ENCODE data around the gene ALPL.
A peak's percentile ranks its signal among the peaks of the same experiment; 100 is the strongest.

ALPL gene

DNA sequence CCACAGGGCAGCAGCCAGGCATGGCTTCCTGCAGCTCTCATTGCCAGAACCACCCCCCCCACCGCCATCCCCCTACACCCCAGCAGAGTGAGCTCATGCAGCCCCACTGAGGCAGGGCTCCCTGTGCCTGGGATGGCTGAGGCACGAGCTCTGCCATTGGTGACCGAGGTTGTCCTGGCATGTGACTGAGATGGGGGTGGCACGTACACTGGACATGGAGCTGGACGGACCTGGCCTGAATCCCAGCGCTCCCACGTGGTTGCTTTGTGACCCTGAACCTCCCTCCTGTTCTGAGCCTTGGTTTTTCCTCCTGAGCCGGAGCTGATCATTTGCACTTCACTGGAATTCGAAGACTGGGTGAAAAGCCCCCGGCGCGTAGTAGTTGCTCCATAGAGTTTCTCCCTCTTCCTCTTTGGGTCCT, 28.3 kb downstream of the ALPL start:
- H3K27ac ChIP-seq = no peak overlapping the region
- TF ChIP-seq, protein P1, sequence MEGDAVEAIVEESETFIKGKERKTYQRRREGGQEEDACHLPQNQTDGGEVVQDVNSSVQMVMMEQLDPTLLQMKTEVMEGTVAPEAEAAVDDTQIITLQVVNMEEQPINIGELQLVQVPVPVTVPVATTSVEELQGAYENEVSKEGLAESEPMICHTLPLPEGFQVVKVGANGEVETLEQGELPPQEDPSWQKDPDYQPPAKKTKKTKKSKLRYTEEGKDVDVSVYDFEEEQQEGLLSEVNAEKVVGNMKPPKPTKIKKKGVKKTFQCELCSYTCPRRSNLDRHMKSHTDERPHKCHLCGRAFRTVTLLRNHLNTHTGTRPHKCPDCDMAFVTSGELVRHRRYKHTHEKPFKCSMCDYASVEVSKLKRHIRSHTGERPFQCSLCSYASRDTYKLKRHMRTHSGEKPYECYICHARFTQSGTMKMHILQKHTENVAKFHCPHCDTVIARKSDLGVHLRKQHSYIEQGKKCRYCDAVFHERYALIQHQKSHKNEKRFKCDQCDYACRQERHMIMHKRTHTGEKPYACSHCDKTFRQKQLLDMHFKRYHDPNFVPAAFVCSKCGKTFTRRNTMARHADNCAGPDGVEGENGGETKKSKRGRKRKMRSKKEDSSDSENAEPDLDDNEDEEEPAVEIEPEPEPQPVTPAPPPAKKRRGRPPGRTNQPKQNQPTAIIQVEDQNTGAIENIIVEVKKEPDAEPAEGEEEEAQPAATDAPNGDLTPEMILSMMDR (IDR thresholded peaks at IDR 0.05; ENCODE audit: low read depth, low read length) = no peak

DNA sequence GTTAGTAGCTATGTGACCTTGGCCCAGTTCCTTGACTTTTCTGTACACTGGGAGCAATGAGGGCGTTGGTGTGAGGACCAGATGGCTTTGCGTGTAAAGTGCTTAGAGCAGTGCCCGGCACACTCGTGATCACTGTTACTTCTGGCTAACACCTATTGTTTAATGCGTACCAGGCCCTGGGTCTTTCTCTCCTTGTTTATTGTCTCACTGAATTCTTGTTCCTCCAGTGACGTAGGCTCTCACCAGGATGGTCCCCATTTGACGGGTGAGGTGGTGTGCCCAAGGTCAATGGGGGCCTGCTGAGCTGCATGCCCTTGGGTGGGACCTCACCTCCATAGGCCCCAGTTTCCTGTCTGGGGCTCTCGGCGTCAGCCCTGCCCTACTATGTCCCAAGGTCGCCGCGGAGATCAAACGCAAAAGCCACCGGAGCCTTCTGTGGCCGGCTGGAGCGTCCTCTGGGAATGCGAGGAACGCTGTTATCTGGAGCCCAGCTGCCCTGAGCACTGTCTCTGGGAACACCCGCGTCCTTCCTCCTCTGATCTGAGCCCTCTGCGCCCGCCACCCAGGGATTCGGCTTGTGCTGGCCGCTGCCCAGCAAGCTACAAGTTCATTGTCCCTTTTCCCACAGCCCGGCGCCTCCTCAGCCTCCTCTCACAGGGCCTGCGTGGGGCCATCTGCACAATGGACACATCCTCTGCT, 28.9 kb downstream of the ALPL start:
- H3K27me3 ChIP-seq (ENCODE audit: insufficient read depth, low read depth, severe bottlenecking) = no peaks in the 10 kb centered on the region
- H3K27ac ChIP-seq = no peak overlapping the region
- no peaks in the 10 kb centered on the region for H3K36me3 ChIP-seq
- H3K4me3 ChIP-seq (ENCODE audit: low read depth, low read length) = no peak overlapping the region
- H3K9me3 ChIP-seq (ENCODE audit: severe bottlenecking) = no peaks in the 10 kb centered on the region
- no peak for DNase-seq
- TF ChIP-seq, protein P1 (IDR thresholded peaks at IDR 0.05; ENCODE audit: low read depth, low read length) = no peak

More for the DNA sequence above, 28.3 kb downstream of the ALPL start:
- H3K9me3 ChIP-seq (ENCODE audit: severe bottlenecking) = no peaks in the 10 kb centered on the region
- no peaks in the 10 kb centered on the region for H3K27me3 ChIP-seq (ENCODE audit: insufficient read depth, low read depth, severe bottlenecking)
- no peak overlapping the region for H3K4me3 ChIP-seq (ENCODE audit: low read depth, low read length)
- H3K36me3 ChIP-seq = no peaks in the 10 kb centered on the region
- no peak for DNase-seq

DNA sequence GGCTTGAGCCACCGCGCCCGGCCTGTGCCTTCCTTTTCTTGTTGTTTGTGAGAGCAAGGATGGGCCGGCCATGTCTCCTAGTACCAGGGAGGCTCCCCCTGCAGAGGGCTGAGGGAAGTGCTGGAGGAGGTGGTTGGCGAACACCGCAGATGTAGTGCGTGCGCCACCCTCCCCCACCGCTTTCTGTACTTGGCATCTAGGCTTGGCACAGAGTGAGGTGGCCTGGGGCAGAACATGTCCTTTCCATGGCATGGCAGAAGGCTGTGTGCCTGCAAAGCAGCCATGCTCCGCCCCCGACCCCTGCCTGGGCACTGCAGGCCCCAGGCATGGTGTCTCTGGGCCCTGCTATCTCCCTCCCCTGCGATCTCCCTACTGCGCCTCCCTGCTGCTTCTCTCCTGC, 30.7 kb downstream of the ALPL start:
- Histone ChIP-seq H3K9me3 (ENCODE audit: severe bottlenecking) (no peaks in the 10 kb centered on the region), H3K27ac (no peak overlapping the region), H3K36me3 (no peaks in the 10 kb centered on the region), H3K27me3 (ENCODE audit: insufficient read depth, low read depth, severe bottlenecking) (no peaks in the 10 kb centered on the region), H3K4me3 (ENCODE audit: low read depth, low read length) (no peak overlapping the region)
- peak; percentile 42 for DNase-seq
- TF ChIP-seq, protein P1 (IDR thresholded peaks at IDR 0.05; ENCODE audit: low read depth, low read length) = peak; percentile 55

DNA sequence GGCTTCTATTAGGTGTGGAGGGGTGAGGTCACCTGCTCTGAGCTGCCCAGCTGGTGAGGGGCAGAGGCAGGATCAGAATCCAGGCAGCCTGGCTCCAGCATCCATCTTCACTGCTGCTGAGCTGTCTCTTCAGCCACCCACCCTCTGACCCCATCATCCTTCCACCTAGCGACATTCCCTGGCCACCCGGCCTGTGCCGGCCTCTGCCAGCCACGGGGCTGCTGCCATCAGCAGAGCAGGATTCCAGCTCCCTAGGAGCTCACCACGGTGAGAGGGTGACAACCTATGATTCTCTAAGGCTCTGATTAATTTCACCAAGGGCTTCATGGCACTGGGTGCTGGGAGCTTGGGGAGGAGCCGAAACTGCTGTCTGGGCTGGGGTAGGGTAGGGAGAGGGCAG, 32.1 kb downstream of the ALPL start:
- no peaks in the 10 kb centered on the region for H3K27me3 ChIP-seq (ENCODE audit: insufficient read depth, low read depth, severe bottlenecking)

DNA sequence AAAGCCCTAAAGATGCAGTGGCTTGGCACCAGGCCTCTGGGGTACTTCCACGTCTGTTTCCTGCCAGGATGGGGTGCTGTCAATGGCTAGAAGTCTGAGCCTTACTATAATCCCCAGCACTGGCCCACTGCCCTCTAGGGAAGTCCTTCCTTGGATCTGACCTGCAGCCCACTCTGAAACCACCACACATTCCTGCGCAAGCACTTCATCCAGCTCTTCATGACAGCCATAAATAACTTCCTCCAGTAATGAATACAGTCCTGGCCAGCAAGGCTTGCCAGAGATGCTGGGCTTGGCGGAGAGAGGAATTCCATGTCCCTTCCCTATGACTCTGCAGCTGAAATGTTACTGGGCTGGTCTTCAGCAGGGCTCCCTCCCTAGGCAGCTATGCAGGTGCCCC, 32.6 kb downstream of the ALPL start:
- no peak overlapping the region for H3K27ac ChIP-seq
- H3K27me3 ChIP-seq (ENCODE audit: insufficient read depth, low read depth, severe bottlenecking) = no peaks in the 10 kb centered on the region
- H3K36me3 ChIP-seq = no peaks in the 10 kb centered on the region
- DNase-seq = no peak
- TF ChIP-seq, protein P1 (IDR thresholded peaks at IDR 0.05; ENCODE audit: low read depth, low read length) = no peak
- H3K4me3 ChIP-seq (ENCODE audit: low read depth, low read length) = no peak overlapping the region
- H3K9me3 ChIP-seq (ENCODE audit: severe bottlenecking) = no peaks in the 10 kb centered on the region

More for the DNA sequence above, 32.1 kb downstream of the ALPL start:
- H3K36me3 ChIP-seq = no peaks in the 10 kb centered on the region
- no peak for DNase-seq
- H3K4me3 ChIP-seq (ENCODE audit: low read depth, low read length) = no peak overlapping the region
- TF ChIP-seq, protein P1 (IDR thresholded peaks at IDR 0.05; ENCODE audit: low read depth, low read length) = no peak
- H3K9me3 ChIP-seq (ENCODE audit: severe bottlenecking) = no peaks in the 10 kb centered on the region
- H3K27ac ChIP-seq = no peak overlapping the region

DNA sequence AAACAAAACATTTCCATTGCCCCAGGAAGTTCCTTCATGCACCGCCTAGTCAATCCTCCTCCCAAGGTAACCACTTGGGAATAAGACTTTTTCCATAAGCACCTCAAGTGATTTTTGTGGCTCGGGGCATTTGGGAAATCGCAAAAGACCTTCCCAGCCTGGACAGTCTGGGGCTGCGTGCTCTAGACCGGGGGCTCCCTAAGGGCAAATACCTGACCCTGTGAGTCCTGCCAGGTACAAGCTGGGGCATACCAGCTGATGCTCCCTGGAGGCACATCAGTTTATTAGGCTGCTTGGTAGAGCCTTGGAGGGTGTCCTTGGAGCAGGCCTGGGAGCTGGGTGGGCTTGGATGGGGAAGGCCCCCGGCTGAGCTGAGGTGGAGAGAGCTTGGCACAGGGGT, 34.4 kb downstream of the ALPL start:
- TF ChIP-seq, protein P1 (IDR thresholded peaks at IDR 0.05; ENCODE audit: low read depth, low read length) = no peak
- Histone ChIP-seq H3K36me3 (no peaks in the 10 kb centered on the region), H3K27ac (no peak overlapping the region), H3K27me3 (ENCODE audit: insufficient read depth, low read depth, severe bottlenecking) (no peaks in the 10 kb centered on the region), H3K9me3 (ENCODE audit: severe bottlenecking) (no peaks in the 10 kb centered on the region), H3K4me3 (ENCODE audit: low read depth, low read length) (no peak overlapping the region)
- DNase-seq = no peak
